Measurements from ENCODE around the gene NUP98. TPM values are rescaled to one million over a fixed set of nuclear protein-coding genes. Genes with fewer than 3 reads are reported as not detected.

Gene NUP98
- total RNA-seq, 1 experiment from 2014 or later: 82.4 TPM

DNA sequence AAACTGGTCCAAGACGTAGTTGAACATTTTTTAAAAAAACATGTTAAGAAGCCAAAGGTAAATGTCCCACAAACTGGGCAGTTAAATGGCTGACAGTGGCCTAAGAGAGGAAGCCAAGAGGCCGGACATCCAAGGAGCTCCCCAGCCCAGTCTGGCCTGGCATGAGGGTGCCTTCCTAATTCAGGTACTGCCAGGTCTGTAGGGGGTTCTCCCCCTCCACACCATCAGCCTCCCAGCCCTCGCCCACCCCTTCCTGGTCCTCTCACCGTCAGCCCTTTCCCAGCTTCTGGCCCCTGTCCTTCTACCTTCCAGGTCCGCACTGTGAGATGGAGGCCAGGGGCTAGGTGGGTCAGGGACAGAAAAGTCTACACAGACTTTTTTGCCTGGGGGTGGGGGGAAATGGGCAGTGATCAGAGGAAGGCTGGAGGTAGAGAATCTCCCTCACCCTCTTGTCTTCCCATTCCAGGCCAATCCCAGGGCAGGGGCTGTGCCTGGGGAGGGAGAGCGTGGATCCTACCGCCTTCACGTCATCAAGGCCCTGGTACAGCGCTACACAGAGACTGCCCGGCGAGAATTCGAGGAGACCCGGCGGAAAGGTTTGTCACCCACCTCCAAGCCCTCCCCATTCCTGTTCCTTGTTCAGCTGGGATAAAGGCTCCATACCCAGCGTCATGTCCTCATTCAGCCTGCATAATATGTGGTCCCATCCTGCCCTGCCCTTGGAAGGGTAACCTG, 161.5 kb downstream of the NUP98 start:
- Histone ChIP-seq H3K4me1 (ENCODE audit: insufficient read depth, low read length, poor library complexity, severe bottlenecking) (no peaks in the 10 kb centered on the region), H3K36me3 (ENCODE audit: insufficient read depth, low read length, poor library complexity, severe bottlenecking) (no peaks in the 10 kb centered on the region), H3K27me3 (replicated peaks; ENCODE audit: insufficient read depth, low read depth, low read length, poor library complexity) (no peaks in the 10 kb centered on the region), H3K27ac (ENCODE audit: low read depth, low read length, poor library complexity, severe bottlenecking) (no peak overlapping the region), H3K4me3 (ENCODE audit: low read depth, low read length, poor library complexity, severe bottlenecking) (no peak overlapping the region), H3K9me3 (ENCODE audit: low read depth, low read length, poor library complexity, severe bottlenecking) (no peaks in the 10 kb centered on the region)
- ChIA-PET CTCF (no interaction called here), POLR2A (ENCODE audit: low non-redundant PET) (no interaction called here)
- intact Hi-C loops (cut with micrococcal nuclease; ENCODE audit: unreplicated experiment): no loop called here
- DNase-seq (ENCODE audit: low spot score): no peak
- BruUV-seq (replicated peaks): no TSS peak
- TF ChIP-seq, protein P1, sequence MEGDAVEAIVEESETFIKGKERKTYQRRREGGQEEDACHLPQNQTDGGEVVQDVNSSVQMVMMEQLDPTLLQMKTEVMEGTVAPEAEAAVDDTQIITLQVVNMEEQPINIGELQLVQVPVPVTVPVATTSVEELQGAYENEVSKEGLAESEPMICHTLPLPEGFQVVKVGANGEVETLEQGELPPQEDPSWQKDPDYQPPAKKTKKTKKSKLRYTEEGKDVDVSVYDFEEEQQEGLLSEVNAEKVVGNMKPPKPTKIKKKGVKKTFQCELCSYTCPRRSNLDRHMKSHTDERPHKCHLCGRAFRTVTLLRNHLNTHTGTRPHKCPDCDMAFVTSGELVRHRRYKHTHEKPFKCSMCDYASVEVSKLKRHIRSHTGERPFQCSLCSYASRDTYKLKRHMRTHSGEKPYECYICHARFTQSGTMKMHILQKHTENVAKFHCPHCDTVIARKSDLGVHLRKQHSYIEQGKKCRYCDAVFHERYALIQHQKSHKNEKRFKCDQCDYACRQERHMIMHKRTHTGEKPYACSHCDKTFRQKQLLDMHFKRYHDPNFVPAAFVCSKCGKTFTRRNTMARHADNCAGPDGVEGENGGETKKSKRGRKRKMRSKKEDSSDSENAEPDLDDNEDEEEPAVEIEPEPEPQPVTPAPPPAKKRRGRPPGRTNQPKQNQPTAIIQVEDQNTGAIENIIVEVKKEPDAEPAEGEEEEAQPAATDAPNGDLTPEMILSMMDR (conservative IDR thresholded peaks at IDR 0.05; ENCODE audit: low read depth, low read length): no peak
- TF ChIP-seq EZH2 (IDR thresholded peaks at IDR 0.05; ENCODE audit: borderline replicate concordance, low read depth, low read length, poor library complexity, severe bottlenecking): no peak

DNA sequence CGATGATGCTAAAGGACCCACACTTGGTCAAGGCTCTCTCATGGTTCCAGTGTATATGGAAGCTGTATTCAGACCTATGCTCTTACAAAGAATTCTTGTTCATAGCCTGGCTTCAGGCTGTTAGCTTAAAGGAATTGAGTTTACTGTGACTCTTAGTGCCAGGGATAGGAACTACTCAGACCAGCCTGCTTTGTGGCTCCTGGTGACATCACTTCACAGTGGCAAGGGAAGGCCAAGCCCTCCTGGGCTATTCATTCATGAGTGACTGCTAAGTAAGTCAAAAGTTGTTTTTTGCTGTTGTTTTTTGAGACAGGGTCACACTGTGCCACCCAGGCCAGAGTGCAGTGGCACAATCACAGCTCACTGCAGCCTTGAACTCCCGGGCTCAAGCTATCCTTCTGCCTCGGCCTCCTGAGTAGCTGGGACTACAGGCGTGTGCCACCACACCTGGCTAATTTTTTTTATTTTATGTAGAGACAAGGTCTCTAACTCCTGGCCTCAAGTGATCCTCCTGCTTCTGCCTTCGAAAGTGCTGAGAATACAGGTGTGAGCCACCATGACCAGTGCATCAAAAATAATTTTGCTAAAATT, 165.2 kb downstream of the NUP98 start:
- no peaks in the 10 kb centered on the region for H3K4me1 ChIP-seq (ENCODE audit: insufficient read depth, low read length, poor library complexity, severe bottlenecking)
- BruUV-seq (replicated peaks): no TSS peak
- DNase-seq (ENCODE audit: low spot score): no peak
- H3K27me3 ChIP-seq (replicated peaks; ENCODE audit: insufficient read depth, low read depth, low read length, poor library complexity): no peaks in the 10 kb centered on the region
- TF ChIP-seq EZH2 (IDR thresholded peaks at IDR 0.05; ENCODE audit: borderline replicate concordance, low read depth, low read length, poor library complexity, severe bottlenecking): no peak
- TF ChIP-seq, protein P1 (conservative IDR thresholded peaks at IDR 0.05; ENCODE audit: low read depth, low read length): no peak
- H3K4me3 ChIP-seq (ENCODE audit: low read depth, low read length, poor library complexity, severe bottlenecking): no peak overlapping the region
- H3K36me3 ChIP-seq (ENCODE audit: insufficient read depth, low read length, poor library complexity, severe bottlenecking): no peaks in the 10 kb centered on the region
- no peak overlapping the region for H3K27ac ChIP-seq (ENCODE audit: low read depth, low read length, poor library complexity, severe bottlenecking)
- POLR2A ChIA-PET (ENCODE audit: low non-redundant PET): no interaction called here
- intact Hi-C loops (cut with micrococcal nuclease; ENCODE audit: unreplicated experiment): no loop called here
- CTCF ChIA-PET: no interaction called here
- H3K9me3 ChIP-seq (ENCODE audit: low read depth, low read length, poor library complexity, severe bottlenecking): no peaks in the 10 kb centered on the region

DNA sequence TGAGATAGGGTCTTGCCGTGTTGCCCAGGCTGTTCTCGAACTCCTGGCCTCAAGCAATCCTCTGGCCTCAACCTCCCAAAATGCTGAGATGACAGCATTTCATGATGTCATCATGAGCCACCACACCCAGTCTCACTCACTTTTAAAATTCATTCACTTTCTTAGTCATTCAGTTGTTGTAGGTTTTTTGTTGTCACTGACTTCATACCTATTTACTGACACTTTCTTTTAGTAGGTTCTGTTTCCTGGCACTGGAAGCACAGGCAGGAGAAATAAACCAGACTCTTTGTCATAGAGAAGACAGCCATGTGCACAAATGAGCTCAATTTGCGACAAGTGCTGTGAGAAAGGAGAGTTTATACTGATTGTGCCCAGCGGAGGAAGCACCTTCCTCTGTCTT, 166.0 kb downstream of the NUP98 start:
- no peaks in the 10 kb centered on the region for H3K4me1 ChIP-seq (ENCODE audit: insufficient read depth, low read length, poor library complexity, severe bottlenecking)
- H3K4me3 ChIP-seq (ENCODE audit: low read depth, low read length, poor library complexity, severe bottlenecking): no peak overlapping the region
- H3K36me3 ChIP-seq (ENCODE audit: insufficient read depth, low read length, poor library complexity, severe bottlenecking): no peaks in the 10 kb centered on the region
- no TSS peak for BruUV-seq (replicated peaks)
- ChIA-PET CTCF (no interaction called here), POLR2A (ENCODE audit: low non-redundant PET) (no interaction called here)
- no peaks in the 10 kb centered on the region for H3K9me3 ChIP-seq (ENCODE audit: low read depth, low read length, poor library complexity, severe bottlenecking)
- H3K27me3 ChIP-seq (replicated peaks; ENCODE audit: insufficient read depth, low read depth, low read length, poor library complexity): no peaks in the 10 kb centered on the region
- no peak overlapping the region for H3K27ac ChIP-seq (ENCODE audit: low read depth, low read length, poor library complexity, severe bottlenecking)
- TF ChIP-seq, protein P1 (conservative IDR thresholded peaks at IDR 0.05; ENCODE audit: low read depth, low read length): no peak
- intact Hi-C loops (cut with micrococcal nuclease; ENCODE audit: unreplicated experiment): no loop called here
- no peak for DNase-seq (ENCODE audit: low spot score)

Measured in A673 (cell line).